WTC11 (cell line): Measurements from ENCODE around the gene PKP3.

ENCODE experiments used
- GABPB1 ChIP-seq: sonication (generic); formaldehyde crosslinking; IDR thresholded peaks from 2 replicates; pipeline ENCODE4 v1.8.1; 2023; ENCODE audit warnings: mild to moderate bottlenecking, missing genetic modification reagents
- MYBL2 ChIP-seq: sonication (generic); formaldehyde crosslinking; IDR thresholded peaks from 2 replicates; pipeline ENCODE4 v1.8.1; 2023; ENCODE audit warnings: mild to moderate bottlenecking, moderate library complexity, missing genetic modification reagents
- NFYB ChIP-seq: sonication (generic); formaldehyde crosslinking; conservative IDR thresholded peaks from 2 replicates; pipeline ENCODE4 v1.8.0; 2022; ENCODE audit warnings: low read depth, missing genetic modification reagents
- NR2C2 ChIP-seq: sonication (generic); formaldehyde crosslinking; IDR thresholded peaks from 2 replicates; pipeline ENCODE4 v1.8.0; 2022; ENCODE audit warnings: mild to moderate bottlenecking, missing genetic modification reagents
- NR3C1 ChIP-seq: sonication (generic); formaldehyde crosslinking; conservative IDR thresholded peaks from 2 replicates; pipeline ENCODE4 v1.8.1; 2023; ENCODE audit warnings: low read depth, mild to moderate bottlenecking, missing genetic modification reagents
- ZBTB21 ChIP-seq: sonication (generic); formaldehyde crosslinking; IDR thresholded peaks from 2 replicates; pipeline ENCODE4 v1.8.1; 2023; ENCODE audit warnings: mild to moderate bottlenecking, missing genetic modification reagents, borderline replicate concordance
- ZNF121 ChIP-seq: sonication (generic); formaldehyde crosslinking; IDR thresholded peaks from 2 replicates; pipeline ENCODE4 v1.8.0; 2023; ENCODE audit warnings: missing genetic modification reagents
- ZNF423 ChIP-seq: fragments of 250-450 bp; sonication (Bioruptor Pico); IDR thresholded peaks from 2 replicates; pipeline ENCODE4 v2.1.2; 2022; ENCODE audit warnings: mild to moderate bottlenecking, moderate library complexity
- ZNF532 ChIP-seq: fragments of 250-450 bp; sonication (Bioruptor Pico); IDR thresholded peaks from 2 replicates; pipeline ENCODE4 v1.9.0; 2021; ENCODE audit warnings: mild to moderate bottlenecking, borderline replicate concordance
- TF ChIP-seq, protein P1 (sequence below): fragments of 200-600 bp; IDR thresholded peaks from 2 replicates; pipeline ENCODE4 v1.8.0; 2022; ENCODE audit warnings: antibody characterized with exemption
- TF ChIP-seq, protein P2 (sequence below): sonication (generic); formaldehyde crosslinking; IDR thresholded peaks from 2 replicates; pipeline ENCODE4 v1.8.0; 2022; ENCODE audit warnings: mild to moderate bottlenecking, missing genetic modification reagents

- TF ChIP-seq, protein P1, sequence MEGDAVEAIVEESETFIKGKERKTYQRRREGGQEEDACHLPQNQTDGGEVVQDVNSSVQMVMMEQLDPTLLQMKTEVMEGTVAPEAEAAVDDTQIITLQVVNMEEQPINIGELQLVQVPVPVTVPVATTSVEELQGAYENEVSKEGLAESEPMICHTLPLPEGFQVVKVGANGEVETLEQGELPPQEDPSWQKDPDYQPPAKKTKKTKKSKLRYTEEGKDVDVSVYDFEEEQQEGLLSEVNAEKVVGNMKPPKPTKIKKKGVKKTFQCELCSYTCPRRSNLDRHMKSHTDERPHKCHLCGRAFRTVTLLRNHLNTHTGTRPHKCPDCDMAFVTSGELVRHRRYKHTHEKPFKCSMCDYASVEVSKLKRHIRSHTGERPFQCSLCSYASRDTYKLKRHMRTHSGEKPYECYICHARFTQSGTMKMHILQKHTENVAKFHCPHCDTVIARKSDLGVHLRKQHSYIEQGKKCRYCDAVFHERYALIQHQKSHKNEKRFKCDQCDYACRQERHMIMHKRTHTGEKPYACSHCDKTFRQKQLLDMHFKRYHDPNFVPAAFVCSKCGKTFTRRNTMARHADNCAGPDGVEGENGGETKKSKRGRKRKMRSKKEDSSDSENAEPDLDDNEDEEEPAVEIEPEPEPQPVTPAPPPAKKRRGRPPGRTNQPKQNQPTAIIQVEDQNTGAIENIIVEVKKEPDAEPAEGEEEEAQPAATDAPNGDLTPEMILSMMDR = no peak
- no peak for TF ChIP-seq ZNF532 (CRISPR knock-in tag)
- TF ChIP-seq ZNF423 (CRISPR knock-in tag) = no peak
- TF ChIP-seq NR2C2 (CRISPR knock-in tag) = no peak
- TF ChIP-seq NR3C1 (CRISPR knock-in tag) = no peak
- TF ChIP-seq, protein P2, sequence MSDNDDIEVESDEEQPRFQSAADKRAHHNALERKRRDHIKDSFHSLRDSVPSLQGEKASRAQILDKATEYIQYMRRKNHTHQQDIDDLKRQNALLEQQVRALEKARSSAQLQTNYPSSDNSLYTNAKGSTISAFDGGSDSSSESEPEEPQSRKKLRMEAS (CRISPR knock-in tag) = no peak
- TF ChIP-seq NFYB = no peak
- TF ChIP-seq GABPB1 (CRISPR knock-in tag) = no peak
- TF ChIP-seq ZBTB21 (CRISPR knock-in tag) = no peak
- TF ChIP-seq MYBL2 = no peak
- no peak for TF ChIP-seq ZNF121 (CRISPR knock-in tag)
These were observed 23.7 kb upstream of the PKP3 start for GRCh38 chr11:370070-370941.
